Measurements from ENCODE around the gene EHBP1.

Gene EHBP1

DNA sequence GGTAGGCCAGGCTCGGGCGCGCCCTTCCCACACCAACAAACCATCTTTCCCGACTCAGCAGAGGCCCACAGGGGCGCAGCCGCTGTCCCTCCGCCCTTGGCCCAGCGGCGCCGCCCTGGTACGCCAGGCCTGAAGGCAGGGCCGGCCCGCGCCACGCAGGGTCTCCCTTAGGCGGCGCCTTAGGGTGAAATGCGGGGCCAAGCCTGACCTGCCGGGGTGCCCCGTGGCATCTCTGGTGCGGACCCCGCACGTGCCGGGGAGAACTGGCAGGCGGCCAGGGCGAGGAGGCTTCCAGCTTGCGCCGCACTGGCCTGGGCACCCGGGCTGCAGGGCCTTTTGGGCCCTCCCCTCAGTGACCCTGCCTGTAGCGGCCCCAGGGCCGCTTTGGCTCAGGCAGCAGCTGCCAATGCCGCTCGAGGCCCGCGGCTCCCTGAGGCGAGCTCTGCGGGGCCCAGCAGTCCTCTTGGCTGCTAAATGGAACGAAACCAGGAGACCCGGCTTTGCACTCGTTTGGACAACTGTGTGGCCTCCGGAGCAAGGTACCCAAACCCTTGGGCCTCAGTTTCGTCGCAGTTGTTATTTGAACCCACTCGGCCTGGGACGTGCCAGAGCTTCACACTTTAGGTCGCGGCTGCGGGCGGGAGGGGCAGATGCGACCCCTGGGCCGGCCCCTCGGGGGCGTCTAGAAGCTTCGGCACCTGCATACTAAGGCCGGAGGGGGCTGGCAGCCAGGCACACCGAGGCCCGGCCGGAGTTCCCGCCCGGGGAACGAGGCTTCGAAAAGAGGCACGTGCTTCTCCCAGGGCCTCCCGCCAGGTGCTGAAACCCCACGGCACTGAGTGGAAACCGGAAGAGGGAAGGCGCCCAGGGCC, 353.6 kb downstream of the EHBP1 start:
- TF ChIP-seq, protein P1, sequence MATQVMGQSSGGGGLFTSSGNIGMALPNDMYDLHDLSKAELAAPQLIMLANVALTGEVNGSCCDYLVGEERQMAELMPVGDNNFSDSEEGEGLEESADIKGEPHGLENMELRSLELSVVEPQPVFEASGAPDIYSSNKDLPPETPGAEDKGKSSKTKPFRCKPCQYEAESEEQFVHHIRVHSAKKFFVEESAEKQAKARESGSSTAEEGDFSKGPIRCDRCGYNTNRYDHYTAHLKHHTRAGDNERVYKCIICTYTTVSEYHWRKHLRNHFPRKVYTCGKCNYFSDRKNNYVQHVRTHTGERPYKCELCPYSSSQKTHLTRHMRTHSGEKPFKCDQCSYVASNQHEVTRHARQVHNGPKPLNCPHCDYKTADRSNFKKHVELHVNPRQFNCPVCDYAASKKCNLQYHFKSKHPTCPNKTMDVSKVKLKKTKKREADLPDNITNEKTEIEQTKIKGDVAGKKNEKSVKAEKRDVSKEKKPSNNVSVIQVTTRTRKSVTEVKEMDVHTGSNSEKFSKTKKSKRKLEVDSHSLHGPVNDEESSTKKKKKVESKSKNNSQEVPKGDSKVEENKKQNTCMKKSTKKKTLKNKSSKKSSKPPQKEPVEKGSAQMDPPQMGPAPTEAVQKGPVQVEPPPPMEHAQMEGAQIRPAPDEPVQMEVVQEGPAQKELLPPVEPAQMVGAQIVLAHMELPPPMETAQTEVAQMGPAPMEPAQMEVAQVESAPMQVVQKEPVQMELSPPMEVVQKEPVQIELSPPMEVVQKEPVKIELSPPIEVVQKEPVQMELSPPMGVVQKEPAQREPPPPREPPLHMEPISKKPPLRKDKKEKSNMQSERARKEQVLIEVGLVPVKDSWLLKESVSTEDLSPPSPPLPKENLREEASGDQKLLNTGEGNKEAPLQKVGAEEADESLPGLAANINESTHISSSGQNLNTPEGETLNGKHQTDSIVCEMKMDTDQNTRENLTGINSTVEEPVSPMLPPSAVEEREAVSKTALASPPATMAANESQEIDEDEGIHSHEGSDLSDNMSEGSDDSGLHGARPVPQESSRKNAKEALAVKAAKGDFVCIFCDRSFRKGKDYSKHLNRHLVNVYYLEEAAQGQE (IDR thresholded peaks at IDR 0.05; ENCODE audit: insufficient read depth in 1 of 2, low read depth in 2 of 2, low read length in 2 of 2) = no peak
- TF ChIP-seq FOXP2 (optimal IDR thresholded peaks at IDR 0.05; ENCODE audit: borderline replicate concordance, extremely low read depth, extremely low read length, insufficient read depth) = no peak
- TF ChIP-seq SIN3A (IDR thresholded peaks at IDR 0.05; ENCODE audit: borderline replicate concordance, insufficient read depth, low read length) = no peak
- TF ChIP-seq POLR2AphosphoS5 (IDR thresholded peaks at IDR 0.05; ENCODE audit: low read depth, low read length) = no peak
- no peak for TF ChIP-seq TAF1 (IDR thresholded peaks at IDR 0.05; ENCODE audit: borderline replicate concordance, insufficient read depth, low read length)

DNA sequence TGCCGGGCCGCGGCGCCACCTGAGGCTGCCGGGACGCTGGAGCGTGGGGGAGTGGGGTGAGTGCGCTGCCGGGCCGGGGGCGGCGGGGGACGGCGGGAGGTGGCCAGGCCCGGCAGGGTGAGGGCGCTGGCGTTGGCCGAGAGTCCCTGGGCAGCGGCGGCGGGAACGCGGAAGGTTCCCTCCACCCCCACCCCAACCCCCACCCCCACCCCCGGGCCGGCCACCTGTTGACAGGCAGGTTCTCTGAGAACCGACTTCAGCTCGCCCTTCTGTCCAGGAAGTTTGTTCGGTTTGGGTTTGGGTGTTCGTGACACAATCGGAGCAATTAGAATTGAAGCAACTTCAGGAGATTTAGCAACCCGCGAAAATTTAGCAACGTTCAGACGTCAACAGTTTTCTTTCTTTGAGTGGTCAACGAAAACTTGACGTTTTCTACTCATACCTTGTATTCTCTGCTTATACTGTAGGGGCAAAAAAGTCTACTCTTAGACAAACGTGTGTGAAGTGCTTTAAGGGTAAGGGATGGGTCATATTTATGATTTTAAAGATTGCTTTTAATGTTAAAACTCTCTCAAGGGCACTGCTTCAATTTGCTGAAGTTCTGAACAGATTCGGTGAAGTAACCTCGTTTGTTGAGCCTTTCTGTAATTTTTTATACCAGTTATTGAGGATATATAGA, 354.4 kb downstream of the EHBP1 start:
- no peak for TF ChIP-seq SIN3A (IDR thresholded peaks at IDR 0.05; ENCODE audit: borderline replicate concordance, insufficient read depth, low read length)

- TF ChIP-seq FOXP2 (optimal IDR thresholded peaks at IDR 0.05; ENCODE audit: borderline replicate concordance, extremely low read depth, extremely low read length, insufficient read depth) (no peak), SIN3A (IDR thresholded peaks at IDR 0.05; ENCODE audit: borderline replicate concordance, insufficient read depth, low read length) (no peak)
- TF ChIP-seq, protein P1 (IDR thresholded peaks at IDR 0.05; ENCODE audit: insufficient read depth in 1 of 2, low read depth in 2 of 2, low read length in 2 of 2) = no peak
Measured at GRCh38 chr2:63060472-63060991, 355.0 kb downstream of the EHBP1 start.

- TF ChIP-seq, protein P1 (IDR thresholded peaks at IDR 0.05; ENCODE audit: insufficient read depth in 1 of 2, low read depth in 2 of 2, low read length in 2 of 2) = no peak
- TF ChIP-seq FOXP2 (optimal IDR thresholded peaks at IDR 0.05; ENCODE audit: borderline replicate concordance, extremely low read depth, extremely low read length, insufficient read depth) = no peak
- TF ChIP-seq POLR2AphosphoS5 (IDR thresholded peaks at IDR 0.05; ENCODE audit: low read depth, low read length) = no peak
Measured at GRCh38 chr2:63064197-63064596, 358.7 kb downstream of the EHBP1 start.

- TF ChIP-seq FOXP2 (optimal IDR thresholded peaks at IDR 0.05; ENCODE audit: borderline replicate concordance, extremely low read depth, extremely low read length, insufficient read depth) = no peak
- TF ChIP-seq, protein P1 (IDR thresholded peaks at IDR 0.05; ENCODE audit: insufficient read depth in 1 of 2, low read depth in 2 of 2, low read length in 2 of 2) = no peak
- no peak for TF ChIP-seq SIN3A (IDR thresholded peaks at IDR 0.05; ENCODE audit: borderline replicate concordance, insufficient read depth, low read length)
- TF ChIP-seq POLR2AphosphoS5 (IDR thresholded peaks at IDR 0.05; ENCODE audit: low read depth, low read length) = no peak
- TF ChIP-seq TAF1 (IDR thresholded peaks at IDR 0.05; ENCODE audit: borderline replicate concordance, insufficient read depth, low read length) = no peak
Measured at GRCh38 chr2:63064661-63065060, 359.1 kb downstream of the EHBP1 start.
